HG02798 (cell line): ENCODE data around the gene FTO.

ENCODE experiments used
- ATAC-seq: cut with Tn5 transposase; IDR thresholded peaks from one replicate; pipeline ENCODE4 v1.9.1; 2021; ENCODE audit warnings: mild to moderate bottlenecking; ENCODE audit not compliant: unreplicated experiment, poor library complexity

FTO gene

DNA sequence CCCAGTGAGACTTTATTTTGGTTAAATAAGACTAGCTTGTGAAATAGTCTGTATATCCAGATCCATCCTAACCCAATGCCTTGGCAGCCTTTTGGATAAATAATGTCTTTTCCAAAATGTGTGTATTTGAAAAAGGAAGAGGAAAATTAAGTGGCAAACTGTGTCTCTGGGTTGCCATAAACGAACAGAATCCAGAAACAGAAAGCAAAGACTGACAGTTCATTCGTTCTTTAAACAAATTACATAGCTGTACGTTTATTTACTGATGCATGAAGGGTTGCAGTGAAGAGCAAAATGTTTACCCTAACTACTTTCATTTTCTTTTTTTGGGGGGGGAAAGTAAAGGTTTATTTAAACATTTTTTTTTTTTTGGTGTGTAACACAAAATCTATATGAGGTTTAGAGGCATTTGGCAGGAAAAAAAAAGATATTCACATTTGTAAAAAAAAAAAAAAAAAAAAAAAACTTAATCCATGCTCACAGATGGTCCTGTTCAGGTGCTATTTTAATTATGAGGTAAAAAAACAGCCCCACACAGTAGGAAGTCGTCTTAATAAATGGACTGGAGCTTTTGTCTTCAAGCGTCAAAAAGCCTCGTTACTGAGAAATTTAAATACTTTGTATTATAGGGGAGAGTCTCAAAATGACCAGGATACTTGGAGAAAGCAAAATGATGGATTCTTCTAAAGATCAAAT, 245.9 kb downstream of the FTO start:
- ATAC-seq: no peak

- ATAC-seq: no peak
These were observed 246.7 kb downstream of the FTO start for GRCh38 chr16:53950677-53951076.

DNA sequence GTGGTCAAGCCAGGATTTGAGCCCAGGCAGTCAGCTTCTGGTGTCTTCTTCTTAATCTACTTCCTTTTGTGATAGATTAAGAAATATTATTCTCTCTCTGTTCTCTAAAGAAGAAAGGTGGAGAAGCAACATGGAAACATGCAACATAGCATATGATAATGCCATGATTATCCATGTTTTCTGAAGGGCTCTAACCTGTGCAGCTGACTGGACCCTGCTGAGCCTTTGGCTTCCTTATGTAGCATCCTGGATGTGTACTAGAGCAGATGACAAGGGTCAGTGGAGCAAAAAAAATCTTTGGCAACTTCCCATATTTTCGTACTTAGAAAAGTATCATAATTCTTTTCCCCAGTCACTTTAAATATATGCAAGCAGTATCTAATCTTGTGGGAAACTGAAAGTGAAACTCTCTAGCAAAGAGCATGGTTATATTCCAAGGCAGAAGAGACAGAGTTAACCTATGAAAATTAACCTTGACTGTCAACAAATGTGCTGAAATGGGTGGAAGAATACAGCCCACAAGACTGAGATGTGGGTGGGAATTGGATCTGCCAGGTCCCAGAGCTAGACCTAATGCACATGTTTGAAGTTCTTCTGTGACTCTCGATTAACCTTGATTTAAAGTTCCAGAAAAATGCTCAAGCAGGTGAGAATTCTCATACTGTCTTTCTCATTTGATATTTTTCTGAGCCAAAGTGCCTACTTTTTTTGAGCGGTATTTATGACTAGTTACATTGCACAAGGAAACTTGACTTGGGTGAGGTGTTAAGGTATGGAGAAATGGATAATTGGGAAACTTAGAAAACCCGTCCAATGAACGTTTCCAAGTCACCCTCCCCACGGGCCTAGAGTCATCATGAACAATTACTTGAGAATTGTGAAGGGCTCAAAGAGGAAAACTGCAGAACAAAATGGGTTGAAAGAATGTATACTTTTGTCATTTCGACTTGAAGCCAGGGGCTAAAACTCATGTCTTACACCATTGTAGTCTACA, 248.6 kb downstream of the FTO start:
- ATAC-seq: peak; percentile 74

DNA sequence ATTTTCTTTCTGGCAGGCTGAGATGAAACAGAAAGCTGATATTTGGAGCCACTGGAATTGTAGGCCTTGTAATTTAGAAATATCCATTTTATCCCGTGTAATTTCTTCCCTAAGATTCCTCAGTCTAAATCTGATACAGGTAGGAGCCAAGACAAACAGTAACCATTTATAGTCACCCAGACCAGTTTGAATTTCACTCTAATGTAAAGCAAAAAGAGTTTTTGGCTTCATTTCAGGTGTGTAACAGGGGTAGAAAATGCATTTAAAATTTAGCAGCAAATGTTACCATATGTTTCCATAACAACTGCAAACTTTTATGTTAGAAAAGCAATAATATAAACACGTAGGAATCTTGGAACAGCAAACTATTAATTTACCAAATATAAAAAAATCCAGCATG, 249.4 kb downstream of the FTO start:
- no peak for ATAC-seq

DNA sequence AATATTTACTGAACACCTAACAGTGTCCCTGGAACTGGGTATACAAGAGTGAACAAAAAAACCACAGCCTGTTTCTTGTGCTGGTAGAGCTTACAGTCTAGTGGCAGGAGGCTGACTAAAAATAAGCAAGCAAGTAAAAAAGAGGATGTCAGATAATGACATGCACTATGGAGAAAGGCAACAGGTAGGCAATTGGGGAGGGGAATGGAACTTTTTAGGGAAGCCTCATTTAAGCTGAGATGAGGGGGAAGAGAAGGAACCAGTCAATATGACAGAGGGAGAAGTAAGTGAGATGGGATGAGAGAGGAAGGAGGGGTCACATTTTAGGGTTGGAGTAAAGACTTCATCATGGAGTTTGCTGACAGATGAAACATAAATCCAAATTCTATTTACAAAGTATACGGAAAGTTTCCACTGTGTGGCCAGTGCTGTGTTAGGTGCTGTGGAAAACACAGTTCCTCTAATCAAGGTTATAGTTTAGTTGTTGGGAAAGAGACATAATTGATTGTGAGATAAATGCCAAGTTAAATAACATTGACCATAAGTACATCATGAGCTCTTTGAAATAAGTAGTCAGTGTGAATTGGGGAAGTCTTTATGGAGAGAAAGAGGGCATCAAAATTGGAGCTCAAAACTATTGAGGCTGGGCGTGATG, 251.4 kb downstream of the FTO start:
- ATAC-seq: no peak

DNA sequence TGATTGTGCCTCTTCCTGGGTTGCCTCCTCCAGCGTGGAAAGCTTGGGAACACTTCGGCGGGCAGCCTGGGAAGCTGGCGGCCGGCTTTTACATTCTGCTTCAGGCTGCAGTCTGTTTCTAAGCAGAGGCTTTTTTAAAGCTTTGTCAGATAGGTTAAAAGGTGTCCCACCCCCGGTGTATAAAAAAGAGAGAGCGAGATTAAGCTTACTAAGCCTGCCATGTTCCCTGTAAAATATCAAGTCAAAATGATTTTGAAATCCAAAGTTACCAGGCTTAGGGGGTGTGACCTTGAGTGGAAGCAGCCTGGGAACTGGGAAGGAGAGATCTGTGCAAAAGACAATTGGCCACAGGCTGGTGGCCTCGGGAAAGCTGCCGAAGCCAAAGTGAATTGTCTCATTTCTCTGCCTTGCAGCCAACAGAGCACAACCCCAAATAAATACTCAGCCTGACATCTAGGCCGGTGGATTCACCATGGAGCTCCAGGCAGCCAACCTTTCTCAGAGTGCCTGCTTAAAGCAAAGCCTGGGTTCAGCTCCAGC, 254.5 kb downstream of the FTO start:
- ATAC-seq: no peak

DNA sequence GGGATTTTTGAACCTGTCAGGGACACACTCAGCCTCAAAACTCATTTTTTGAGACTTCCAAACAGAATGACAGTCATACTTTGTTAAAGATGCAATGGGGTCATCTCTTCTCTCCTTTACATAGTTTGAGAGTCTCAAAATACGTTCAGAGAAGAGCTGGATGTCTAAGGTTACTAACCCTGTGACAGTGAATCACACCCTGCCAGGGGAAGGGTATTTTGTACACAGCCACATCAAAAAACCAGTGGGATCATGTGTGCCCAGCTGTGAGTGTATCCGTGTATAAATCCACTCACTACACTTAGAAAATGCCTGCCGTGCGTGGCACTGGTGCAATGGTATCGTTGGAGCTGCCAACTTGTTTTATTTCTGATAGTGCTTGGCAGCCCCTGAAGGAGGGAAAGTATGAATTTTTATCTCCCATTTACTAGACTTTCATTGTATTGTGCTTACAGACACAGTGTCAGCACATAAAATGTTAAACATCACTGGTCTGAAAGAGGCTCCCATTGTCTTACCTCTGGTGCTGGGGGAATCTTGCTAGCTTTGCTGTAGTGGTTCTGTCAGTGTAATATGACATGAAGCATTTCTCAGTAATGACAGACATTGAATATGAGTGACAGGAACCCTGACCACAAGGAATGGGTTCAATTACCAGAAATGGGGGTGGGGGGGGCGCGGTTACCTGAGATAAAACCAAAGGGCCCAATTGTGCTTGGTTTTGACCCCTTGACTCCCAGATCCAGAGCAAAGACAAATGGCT, 256.3 kb downstream of the FTO start:
- ATAC-seq: no peak

GRCh38 chr16:53960954-53961616, 257.1 kb downstream of the FTO start:
- ATAC-seq: no peak

- ATAC-seq: no peak
These were observed 258.1 kb downstream of the FTO start for GRCh38 chr16:53962041-53962440.

DNA sequence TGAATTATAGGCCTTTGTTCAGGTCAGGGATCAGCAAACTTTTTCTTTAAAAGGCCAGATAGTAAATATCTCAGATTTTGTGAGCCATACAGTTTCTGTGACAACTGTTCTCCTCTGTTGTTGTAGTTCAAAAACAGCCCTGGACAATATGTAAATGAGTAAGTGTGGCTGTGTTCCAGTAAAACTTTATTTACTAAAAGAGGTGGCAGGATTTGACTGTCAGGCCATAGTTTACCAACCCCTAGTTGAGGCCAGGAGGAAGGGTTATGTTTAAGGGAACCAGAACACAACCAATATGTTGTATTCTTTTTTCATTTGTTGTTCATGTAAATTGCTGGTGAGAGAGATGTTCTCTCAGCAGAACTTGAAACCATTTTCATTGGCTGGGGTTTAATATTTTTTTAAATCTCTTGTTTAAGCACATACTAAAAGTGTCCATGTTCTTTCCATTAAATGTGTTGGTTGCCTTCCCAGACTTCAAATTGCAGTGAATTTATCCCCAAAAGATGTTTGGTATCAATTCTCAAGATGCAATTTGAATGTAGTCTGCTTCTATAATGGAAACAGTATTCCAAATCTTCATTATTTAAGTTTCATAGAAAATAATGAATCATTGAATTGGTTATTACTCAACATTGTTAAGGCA, 260.3 kb downstream of the FTO start:
- no peak for ATAC-seq

DNA sequence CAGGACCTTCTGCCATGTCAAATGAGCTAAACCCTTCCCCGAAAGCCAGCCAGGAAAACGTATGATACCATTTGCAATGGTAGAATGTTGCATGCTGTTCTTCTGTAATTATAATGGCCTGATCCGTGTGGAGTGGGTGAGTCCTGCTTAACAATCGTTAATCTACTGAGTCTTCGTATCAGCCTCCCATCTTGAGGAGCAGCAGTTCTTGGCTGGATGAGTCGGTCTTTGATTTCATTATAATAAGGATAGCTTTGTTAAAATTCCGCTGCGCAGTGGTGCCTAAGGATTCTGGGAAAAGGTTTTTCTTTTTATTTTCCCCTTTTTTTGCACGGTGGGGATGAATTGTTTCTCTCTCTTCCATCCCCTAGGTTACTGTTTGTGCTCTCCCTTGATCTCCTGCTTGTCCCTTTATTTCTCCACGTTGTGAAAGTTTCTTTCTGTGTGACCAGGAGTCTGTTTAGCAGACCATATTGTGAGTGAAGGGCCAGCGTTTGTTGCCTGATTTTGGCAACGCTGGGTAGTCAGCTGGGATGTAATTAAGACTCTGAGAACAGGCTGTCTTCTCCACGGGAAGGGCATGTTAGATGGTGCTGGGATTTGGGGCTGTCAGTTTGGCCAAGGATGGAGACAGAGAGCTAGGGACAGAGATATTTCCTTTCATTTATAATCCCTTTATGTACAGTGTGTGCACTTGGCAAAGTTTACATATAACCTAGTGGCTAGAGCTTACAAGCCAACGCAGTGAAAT, 263.0 kb downstream of the FTO start:
- no peak for ATAC-seq

DNA sequence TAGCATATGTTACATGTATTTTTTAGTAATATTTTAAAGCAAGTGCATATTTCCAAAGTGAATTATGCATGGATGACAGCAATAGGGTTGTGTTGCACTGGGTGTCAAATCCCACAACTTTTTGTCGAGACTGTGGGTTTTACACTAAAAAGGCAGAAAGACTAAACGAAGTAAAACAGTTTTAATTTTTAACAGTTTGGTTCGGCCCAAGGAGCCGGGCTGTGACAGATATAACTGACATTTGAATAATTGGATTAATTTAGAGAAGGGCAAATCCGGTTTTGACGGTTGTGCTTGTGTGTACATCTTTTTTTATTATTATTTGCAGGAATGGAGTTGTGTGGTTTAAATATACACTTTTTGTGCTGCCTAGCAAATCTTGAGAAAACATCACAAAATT, 263.6 kb downstream of the FTO start:
- ATAC-seq: no peak

- no peak for ATAC-seq
These were observed 264.5 kb downstream of the FTO start for GRCh38 chr16:53968454-53968853.

GRCh38 chr16:53968896-53969295, 264.9 kb downstream of the FTO start:
- no peak for ATAC-seq

- no peak for ATAC-seq
These were observed 267.7 kb downstream of the FTO start for GRCh38 chr16:53971616-53972015.

GRCh38 chr16:53973021-53973420, 269.1 kb downstream of the FTO start:
- no peak for ATAC-seq

GRCh38 chr16:53974484-53975080, 270.6 kb downstream of the FTO start:
- ATAC-seq: no peak

DNA sequence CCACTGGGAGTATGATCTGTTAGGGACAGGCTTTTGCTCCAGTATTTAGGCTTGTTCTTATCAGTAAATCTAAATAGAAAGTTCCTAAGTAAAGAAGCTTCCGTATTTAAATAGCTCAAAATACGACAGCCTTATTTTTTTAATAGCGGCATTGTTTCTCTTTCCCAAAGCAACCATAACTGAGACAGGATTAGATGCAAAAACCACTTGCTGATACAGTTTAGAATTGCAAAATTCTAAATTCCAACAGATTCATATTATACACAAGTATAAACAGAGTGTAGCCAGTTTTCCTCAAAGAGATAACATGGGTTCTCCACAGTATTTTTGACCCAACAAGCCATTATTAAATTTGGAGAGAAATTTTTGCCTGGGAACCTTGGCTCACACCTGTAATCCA, 276.7 kb downstream of the FTO start:
- no peak for ATAC-seq
